Fibroblast of the aortic adventitia (primary cell): ENCODE measurements around the gene MFNG. TPM values are rescaled to one million over a fixed set of nuclear protein-coding genes. Genes with fewer than 3 reads are reported as not detected.
A peak's percentile ranks its signal among the peaks of the same experiment; 100 is the strongest.

Source experiments
- DNase-seq: peaks from one replicate; pipeline ENCODE4 v3.0.0-alpha.2; 2010; ENCODE audit warnings: low read depth
- H3K4me3 ChIP-seq: 2 replicates; pipeline ENCODE4 v1.5.1; 2011; ENCODE audit warnings: low read depth, mild to moderate bottlenecking, control low read depth, low read length, moderate library complexity
- CTCF ChIP-seq: IDR thresholded peaks from 2 replicates; pipeline ENCODE4 v1.5.1; 2011; ENCODE audit warnings: mild to moderate bottlenecking, low read length, control low read depth, inconsistent platforms; ENCODE audit not compliant: insufficient read depth
- total RNA-seq: library from RNA; depleted of rRNA; stranded (reverse); fragments of >200 nt; gene quantifications from 2 replicates; pipeline ENCODE4 v1.2.3, GENCODE V29; 2012; ENCODE audit warnings: low replicate concordance

Gene MFNG
- total RNA-seq, 1 donor: 0.36 TPM

GRCh38 chr22:37425369-37425768 lies 60.8 kb downstream of the MFNG start:
- DNase-seq: no peak
- no peak for TF ChIP-seq CTCF
- H3K4me3 ChIP-seq: no peak overlapping the region

GRCh38 chr22:37423283-37423682 lies 62.9 kb downstream of the MFNG start:
- DNase-seq: no peak
- TF ChIP-seq CTCF: no peak
- H3K4me3 ChIP-seq: no peak overlapping the region

- TF ChIP-seq CTCF: no peak
- H3K4me3 ChIP-seq: no peak overlapping the region
- no peak for DNase-seq
Observed at GRCh38 chr22:37421468-37421877, 64.7 kb downstream of the MFNG start.

- peak; percentile 18 for DNase-seq
- peak overlapping the region; percentile 42 for H3K4me3 ChIP-seq
- no peak for TF ChIP-seq CTCF
Observed at GRCh38 chr22:37420686-37421467, 65.3 kb downstream of the MFNG start.

GRCh38 chr22:37419969-37420685 lies 66.1 kb downstream of the MFNG start:
- DNase-seq: no peak
- H3K4me3 ChIP-seq: peak overlapping the region; percentile 42
- no peak for TF ChIP-seq CTCF

GRCh38 chr22:37419370-37419968 lies 66.7 kb downstream of the MFNG start:
- no peak for DNase-seq
- TF ChIP-seq CTCF: no peak
- peak overlapping the region; percentile 42 for H3K4me3 ChIP-seq

Other genes with a start within 250 kb of the MFNG start
- 5.6 and 14.4 TPM in 2 replicates for gene RAC2, start 242.1 kb downstream of the MFNG start, total RNA-seq
- gene CYTH4, start 203.9 kb downstream of the MFNG start, total RNA-seq: 0.25 and 0.72 TPM in 2 replicates
- gene ELFN2, start 58.9 kb downstream of the MFNG start, total RNA-seq: 0.18 and 0.33 TPM in 2 replicates
- 5.8 and 13.1 TPM in 2 replicates for gene CARD10, start 33.0 kb upstream of the MFNG start, total RNA-seq
- 18.9 and 30.3 TPM in 2 replicates for gene CDC42EP1, start 74.1 kb upstream of the MFNG start, total RNA-seq
- gene LGALS2, start 93.7 kb upstream of the MFNG start, total RNA-seq: not detected in 2 replicates
- 12.0 and 35.0 TPM in 2 replicates for gene GGA1, start 122.5 kb upstream of the MFNG start, total RNA-seq
- gene SH3BP1, start 153.3 kb upstream of the MFNG start, total RNA-seq: 1.8 and 4.6 TPM in 2 replicates
- gene PDXP, start 172.3 kb upstream of the MFNG start, total RNA-seq: 3.4 and 7.4 TPM in 2 replicates
- 3,846 and 5,734 TPM in 2 replicates for gene LGALS1, start 189.3 kb upstream of the MFNG start, total RNA-seq
- 12.7 and 14.0 TPM in 2 replicates for gene NOL12, start 200.0 kb upstream of the MFNG start, total RNA-seq
- gene TRIOBP, start 210.7 kb upstream of the MFNG start, total RNA-seq: 150 and 151 TPM in 2 replicates